ENCODE results near the gene EGF.
"Not testable (repeated sequence)": the region's sequence is repeated elsewhere in the genome, so short reads cannot be mapped to it uniquely, and the experiment has no call there.

The EGF gene

DNA sequence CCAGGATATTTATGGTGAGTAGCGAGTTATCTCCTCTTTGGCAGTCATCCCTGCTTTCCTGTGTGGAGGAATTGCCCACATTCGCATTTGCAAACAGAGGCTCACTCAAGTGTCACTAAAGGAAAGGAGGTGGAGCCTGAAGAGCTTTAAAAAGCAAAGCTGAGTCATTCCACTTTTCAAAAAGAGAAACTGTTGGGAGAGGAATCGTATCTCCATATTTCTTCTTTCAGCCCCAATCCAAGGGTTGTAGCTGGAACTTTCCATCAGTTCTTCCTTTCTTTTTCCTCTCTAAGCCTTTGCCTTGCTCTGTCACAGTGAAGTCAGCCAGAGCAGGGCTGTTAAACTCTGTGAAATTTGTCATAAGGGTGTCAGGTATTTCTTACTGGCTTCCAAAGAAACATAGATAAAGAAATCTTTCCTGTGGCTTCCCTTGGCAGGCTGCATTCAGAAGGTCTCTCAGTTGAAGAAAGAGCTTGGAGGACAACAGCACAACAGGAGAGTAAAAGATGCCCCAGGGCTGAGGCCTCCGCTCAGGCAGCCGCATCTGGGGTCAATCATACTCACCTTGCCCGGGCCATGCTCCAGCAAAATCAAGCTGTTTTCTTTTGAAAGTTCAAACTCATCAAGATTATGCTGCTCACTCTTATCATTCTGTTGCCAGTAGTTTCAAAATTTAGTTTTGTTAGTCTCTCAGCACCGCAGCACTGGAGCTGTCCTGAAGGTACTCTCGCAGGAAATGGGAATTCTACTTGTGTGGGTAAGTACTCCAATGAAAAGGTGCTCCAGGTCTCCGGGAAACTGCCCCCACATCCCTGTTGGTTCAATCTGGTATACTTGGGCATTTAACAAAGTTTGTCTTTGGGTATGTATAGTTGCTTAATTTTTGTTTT, at the start of gene EGF:
TSS of gene EGF (plus strand) at position 178 of the 890 bp plus-strand sequence. CDS start at position 631, 453 bp downstream.
- DNase-seq (ENCODE audit: low read depth in 2 of 2): peak in 1 of 2 experiments; percentile 10

DNA sequence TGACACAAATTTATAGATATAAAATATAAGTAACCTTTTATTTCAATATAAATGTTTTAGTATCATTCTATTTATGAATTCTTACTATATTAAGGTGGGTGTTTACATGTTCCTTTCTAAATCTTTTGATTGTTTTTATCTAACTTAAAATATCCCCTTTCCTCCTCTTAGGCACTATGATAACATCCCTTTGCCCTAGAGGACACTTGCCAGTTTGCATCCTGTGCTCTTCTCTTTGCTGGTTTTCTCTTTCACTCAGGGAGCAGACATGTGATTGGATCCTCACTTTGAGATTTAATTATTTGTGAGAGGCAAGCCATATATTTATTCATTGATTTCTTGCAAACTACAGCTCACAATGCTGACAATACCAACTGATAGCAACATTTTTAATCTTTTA, 48.5 kb upstream of the EGF start:
- DNase-seq (ENCODE audit: low read depth in 2 of 2): no peak

DNA sequence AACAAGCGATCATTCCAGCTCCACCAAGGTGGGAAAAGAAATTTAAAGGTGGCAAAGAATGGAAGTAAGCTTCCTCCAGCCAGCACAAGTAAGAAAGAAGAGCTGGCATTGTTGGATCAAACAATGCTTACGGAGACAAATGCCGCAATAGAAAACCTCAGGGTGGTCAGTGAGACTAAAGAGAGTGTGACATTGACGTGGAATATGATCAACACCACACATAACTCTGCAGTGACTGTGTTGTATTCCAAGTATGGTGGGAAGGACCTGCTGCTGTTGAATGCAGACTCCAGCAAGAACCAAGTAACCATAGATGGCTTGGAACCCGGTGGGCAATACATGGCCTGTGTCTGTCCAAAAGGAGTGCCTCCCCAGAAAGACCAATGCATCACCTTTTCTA, 42.6 kb upstream of the EGF start:
- DNase-seq (ENCODE audit: low read depth in 2 of 2): no peak

DNA sequence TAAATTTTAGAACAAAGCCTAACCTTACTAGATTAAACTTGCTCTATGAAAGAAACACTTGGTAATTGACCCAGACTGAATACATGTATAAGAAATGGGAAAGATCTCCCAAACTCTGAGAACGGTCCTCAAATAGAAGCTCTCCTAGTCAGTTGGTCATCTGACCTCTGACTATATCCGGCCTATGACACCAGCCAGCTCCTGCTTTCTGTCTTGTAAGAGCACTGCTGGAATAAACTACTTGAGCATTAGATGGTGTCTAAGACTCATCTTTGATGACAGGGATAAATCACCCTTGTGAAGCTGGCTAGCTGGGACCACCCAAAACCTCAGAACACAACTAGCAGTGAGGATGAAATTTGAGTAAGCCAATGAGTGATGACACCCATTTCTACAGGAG, 40.6 kb upstream of the EGF start:
- DNase-seq (ENCODE audit: low read depth in 2 of 2): no peak

DNA sequence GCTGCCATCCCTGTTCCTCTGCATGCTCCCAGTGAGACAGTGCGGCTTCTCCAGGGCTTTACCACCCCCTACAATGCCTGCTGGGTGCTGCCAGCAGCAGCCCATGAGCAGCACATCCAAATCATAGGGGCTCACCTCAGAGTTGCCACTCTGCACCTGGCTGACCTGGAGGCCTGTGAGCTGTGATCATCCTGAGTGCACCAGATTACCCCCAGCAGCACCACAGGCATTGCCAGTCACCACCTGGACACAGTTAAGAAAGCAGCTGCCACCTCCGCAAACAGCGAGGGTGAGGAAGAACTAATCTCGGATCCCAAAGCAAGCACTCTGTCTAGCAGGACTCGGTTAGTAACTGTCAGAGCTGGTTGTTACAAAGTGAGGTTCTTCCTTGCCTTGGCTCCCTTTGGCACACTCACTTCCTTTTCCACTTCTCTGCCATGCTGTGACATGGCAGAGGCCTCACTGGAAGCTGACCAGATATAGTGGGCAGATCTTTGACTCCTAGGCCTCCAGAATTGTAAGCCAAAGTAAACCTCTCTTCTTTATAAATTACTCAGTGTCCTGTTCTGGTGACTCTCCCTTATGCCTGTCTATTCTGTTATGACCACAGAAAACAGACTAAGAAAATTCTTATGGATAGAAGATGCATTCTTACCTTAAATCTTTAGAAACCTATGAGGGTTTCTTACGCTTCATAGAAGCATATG, 39.6 kb upstream of the EGF start:
- DNase-seq (ENCODE audit: low read depth in 2 of 2): no peak

DNA sequence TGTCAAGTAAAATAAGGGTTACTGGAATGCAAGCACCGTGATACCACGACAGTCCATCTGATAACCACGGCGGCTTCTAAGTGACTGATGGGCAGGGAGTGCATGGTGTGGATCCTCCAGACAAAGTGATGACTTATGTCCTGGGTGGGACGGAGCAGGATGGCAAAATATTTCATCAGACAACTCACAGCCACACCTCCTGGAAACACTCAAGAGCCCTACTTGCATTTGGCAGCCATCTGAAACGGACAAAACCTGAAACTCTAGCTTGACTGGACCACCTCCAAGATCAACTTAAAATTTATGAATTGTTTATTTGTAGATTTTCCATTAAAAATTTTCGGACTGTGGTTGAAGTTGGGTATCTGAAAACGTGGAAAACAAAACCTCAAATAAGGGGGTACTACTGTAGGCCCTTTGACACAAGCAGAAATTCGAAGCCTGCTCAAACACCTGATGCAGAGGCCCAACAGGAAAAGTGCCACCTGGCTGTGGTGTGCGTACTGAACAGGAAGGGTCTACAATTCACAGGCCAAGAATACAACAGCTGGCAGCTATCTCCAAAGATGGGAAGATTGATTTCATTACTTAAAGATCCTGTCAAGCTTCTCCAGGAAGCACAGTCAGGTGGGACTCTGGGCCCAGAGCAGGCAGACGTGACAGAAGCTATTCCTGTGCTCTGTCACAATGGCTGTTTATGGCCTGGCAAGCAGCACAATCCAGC, 38.7 kb upstream of the EGF start:
- peak in 1 of 2 experiments; percentile 1 for DNase-seq (ENCODE audit: low read depth in 2 of 2)

DNA sequence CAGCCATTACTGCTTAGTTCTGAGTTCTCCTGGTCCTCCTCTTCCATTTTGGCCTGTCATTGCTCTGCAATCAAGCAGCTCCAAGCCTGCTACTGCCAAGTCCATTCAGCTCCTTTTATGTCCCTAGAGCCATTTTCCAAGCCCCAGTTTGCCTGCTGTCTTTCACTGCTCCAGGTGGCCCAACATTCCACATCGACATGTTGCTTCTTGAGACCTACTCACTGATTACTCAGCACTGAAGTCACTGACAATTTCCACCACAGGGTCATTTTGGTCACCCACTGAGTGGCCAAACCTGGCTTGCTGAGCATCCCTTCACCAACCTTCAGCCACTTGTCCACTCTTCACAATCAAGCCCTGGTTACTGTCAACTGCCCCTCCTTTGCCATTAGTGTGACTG, 37.6 kb upstream of the EGF start:
- DNase-seq (ENCODE audit: low read depth in 2 of 2): no peak

DNA sequence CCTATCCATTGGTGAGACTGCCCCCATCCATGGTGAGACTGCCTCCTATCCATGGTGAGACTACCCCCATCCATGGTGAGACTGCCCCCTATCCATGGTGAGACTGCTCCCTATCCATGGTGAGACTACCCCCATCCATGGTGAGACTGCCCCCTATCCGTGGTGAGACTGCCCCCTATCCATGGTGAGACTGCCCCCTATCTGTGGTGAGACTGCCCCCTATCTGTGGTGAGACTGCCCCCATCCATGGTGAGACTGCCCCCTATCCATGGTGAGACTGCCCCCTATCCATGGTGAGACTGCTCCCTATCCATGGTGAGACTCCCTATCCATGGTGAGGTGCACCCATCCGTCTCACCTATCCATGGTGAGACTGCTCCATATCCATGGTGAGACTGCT, 37.1 kb upstream of the EGF start:
- DNase-seq (ENCODE audit: low read depth in 2 of 2): not testable (repeated sequence)

DNA sequence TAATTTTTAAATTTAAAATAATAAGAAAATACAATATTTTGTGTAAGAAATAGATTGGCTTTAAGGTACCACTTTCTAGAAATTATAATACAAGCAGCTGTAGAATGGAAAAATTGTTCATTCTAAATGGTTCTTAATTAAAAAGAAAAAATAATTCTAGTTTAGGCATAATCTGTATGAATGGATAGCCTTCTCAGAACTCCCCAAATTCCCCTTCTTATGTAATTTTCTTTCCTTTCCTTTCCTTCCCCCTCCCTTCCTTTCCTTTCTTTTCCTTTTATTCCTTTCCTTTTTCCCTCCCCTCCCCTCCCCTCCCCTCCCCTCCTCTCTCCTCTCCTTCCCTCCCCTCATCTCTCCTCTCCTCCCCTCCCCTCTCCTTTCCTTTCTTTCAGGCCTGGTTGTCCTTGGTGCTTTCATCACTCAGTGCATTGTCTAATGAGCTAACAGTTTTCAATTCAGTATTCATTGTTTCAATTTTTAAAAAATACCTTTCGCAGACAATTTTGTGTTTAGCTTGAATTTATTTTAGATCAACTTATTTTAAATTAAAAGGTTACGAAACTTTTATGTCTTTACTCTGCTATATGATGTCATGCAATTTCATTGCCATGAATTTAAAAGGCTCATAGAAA, 35.9 kb upstream of the EGF start:
- DNase-seq (ENCODE audit: low read depth in 2 of 2): no peak

DNA sequence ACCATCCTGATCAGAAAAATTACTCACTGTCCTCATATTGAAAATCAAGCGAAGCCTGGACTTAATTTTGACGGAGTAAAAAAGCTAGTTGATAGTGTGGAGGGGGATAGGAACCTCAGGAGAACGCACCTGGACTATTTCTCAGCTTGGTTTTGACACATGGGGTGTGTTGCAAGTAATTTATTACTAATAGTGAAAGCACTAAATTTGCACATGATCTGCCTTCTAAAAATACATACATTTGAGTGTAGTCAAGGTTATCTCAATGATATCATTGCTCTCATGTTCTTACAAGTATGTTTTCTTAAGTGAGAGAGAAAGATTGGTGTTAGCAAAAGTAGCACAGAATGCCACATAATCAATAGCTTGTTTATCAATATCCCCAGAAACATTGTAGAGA, 35.3 kb upstream of the EGF start:
- no peak for DNase-seq (ENCODE audit: low read depth in 2 of 2)

DNA sequence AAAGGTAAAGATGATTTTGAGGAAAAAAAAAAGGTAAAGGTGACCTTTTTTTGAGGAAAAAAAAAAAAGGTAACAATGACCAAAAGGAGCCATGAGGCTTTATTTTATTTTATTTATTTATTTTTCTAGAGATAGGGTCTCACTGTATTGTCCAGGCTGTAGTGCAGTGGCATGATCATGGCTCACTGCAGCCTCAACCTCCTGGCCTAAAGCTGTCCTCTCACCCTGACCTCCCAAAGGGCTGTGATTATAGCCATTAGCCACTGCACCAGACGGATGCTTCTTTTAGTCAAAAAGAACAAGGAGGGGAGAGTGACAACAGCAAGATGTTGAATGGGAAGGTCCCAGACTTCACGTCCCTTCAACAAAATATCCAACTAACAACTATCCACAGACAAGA, 34.3 kb upstream of the EGF start:
- no peak for DNase-seq (ENCODE audit: low read depth in 2 of 2)

DNA sequence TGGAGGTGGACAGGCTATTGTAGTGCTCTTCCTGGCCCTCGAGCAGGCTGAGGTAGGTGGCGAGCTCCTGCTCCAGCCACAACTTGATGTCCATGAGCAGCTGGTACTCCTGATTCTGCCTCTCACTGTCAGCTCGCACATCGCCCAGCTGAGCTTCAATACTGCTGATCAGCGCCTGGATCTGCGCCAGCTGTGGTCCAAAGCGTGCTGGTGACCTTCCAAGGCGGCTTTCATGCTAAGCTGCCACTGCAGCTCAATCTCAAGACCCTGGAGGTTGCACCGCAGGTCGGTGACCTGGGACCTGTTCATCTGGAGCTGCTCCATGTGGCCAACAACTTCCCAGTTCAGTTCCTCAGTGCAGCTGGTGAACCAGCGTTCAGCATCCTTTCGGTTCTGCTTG, 33.6 kb upstream of the EGF start:
- no peak for DNase-seq (ENCODE audit: low read depth in 2 of 2)

DNA sequence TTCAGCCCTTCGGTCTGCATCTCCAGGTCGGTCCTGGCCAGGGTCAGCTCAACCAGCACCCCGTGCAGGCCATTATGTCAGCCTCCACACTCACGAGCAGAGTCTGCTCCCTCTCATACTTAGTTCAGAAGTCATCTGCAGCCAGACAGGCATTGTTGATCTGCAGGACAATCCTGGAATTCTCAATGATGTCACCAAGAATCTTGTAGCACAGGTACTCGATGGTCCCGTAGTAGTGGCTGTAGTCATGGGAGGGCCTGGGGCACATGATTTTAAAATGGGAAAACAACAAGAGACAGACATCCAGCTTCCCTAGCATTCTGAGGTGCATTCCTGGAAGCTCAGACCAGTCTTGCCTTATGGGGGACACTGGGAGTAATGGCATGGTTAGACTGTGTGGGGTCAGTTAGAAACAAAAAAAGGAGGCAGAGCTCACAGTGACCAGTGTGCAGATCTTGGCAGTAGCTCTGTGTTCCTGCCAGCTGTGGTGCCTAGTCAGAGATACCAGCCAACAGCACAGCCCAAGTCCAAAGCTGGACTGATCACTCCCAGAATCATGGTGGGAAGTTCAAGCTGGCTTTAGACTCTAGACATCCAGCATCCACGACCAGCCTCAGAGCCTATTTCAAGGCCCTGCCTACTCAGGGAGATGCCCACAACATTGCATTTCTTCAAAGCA, 32.9 kb upstream of the EGF start:
- no peak for DNase-seq (ENCODE audit: low read depth in 2 of 2)

DNA sequence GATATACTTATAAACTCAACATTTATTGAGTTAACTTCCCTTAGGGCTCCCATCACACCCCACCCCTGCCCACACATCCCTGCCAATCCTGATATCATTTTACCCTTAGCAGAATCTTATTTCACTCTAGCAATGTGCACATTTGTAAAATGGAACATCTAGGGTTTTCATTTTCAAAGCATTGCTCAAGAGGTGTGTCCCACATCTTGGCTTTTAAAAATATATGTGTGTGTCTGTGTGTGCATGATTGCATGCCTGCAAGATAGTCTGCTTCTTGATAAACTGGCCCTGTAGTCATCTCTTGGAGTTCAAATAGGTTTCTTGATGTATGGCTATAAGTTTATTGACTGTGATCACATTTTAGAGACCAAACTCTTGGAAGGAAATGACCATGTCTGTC, 26.4 kb upstream of the EGF start:
- DNase-seq (ENCODE audit: low read depth in 2 of 2): no peak

DNA sequence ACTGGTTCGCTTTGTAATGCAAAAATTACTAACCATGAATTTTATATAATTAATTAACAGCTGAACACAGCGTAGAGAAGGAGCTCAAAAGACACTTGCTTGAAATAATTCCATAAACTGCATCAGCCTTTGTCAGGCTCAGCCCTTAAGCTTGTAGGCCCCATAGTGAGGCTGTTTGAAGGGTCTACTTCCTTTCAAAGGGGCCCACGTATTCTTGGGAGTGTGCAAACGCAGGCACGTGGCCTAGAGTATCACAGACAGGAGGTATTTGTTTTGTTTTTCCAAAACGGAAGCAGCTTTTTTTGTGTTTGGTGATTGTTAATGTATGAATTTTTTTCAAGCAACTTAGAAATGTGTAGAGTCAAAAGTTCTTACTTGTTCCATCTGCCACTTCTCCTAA, 25.6 kb upstream of the EGF start:
- no peak for DNase-seq (ENCODE audit: low read depth in 2 of 2)

DNA sequence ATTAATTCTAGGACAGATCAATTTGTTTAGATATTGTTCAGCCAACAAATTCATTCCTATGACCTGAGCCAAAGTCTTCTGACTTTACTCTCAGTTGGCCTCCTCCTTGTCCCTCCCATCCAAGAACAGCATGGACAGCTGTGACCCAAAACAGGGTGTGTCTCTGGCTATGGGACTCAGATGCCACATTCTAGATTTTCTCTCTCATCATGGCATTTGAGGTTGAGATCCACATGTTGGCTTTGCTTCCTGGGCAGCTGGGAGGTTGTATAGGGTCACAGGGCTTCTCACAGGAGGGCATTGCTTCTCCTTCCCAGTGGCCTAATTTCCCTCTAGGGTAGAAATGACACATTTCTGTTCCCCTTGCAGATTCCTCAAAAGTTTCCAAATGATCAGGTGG, 22.6 kb upstream of the EGF start:
- no peak for DNase-seq (ENCODE audit: low read depth in 2 of 2)

DNA sequence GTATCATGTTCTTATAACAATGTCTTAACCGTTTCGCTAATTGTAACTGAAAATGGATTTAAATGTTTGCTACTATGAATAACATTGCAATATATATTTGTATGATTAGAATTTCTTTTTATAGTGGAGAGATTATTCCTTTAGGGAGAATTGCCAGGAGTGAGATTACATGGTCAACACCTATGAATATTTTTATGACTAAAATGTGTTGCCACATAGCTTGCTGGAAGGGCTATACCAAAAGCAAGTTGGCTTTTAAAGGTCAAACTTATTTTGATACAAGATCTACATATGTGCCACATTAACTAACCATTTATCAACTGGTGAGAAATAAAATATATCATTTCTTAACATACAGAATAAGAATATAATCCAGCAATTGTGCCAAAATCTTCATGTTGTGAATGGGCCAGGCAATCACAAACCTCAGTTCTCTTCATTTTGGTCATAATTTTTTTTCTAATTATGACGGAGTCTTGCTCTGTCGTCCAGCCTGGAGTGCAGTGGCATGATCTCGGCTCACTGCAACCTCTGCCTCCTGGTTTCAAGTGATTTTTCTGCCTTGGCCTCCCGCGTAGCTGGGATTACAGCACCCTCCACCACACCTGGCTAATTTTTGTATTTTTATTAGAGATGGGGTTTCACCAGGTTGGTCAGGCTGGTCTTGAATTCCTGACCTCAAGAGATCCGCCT, 10.0 kb upstream of the EGF start:
- DNase-seq (ENCODE audit: low read depth in 2 of 2): no peak

DNA sequence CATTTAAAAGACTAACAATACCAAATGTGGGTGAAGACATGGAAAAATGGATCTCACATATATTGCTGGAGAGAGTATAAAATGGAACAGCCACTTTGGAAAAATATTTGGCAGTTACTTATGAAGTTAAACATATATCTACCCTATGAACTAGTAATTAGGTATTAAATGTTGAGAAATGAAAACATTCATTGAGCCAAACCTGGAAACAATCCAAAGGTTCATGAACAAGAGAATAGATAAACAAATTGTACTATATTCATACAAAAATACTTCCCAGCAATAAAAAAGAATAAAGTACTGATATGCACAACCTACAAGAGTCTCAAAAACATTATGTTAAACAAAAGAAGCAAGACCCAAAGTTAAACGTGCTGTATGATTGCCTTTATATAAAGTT, 4.0 kb upstream of the EGF start:
- no peak for DNase-seq (ENCODE audit: low read depth in 2 of 2)

DNA sequence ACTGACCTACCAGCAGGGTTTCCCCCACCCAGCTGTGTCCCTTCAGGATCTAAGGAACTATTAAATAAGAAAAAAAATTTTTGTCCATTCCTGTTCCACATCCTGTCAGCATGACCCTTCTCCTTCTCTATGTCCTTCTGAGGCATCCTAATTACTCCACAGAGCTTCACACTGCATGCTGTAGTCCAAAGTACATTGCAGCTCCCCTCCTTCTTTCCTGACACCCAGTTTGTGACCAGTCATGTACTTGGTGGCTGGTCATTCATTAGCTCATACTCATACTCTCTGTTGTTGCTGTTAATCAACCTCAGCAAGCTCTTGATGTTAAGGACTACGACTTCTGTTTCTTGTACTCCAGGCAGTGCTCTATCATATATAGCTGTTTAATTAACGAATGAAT, 2.4 kb upstream of the EGF start:
- no peak for DNase-seq (ENCODE audit: low read depth in 2 of 2)

DNA sequence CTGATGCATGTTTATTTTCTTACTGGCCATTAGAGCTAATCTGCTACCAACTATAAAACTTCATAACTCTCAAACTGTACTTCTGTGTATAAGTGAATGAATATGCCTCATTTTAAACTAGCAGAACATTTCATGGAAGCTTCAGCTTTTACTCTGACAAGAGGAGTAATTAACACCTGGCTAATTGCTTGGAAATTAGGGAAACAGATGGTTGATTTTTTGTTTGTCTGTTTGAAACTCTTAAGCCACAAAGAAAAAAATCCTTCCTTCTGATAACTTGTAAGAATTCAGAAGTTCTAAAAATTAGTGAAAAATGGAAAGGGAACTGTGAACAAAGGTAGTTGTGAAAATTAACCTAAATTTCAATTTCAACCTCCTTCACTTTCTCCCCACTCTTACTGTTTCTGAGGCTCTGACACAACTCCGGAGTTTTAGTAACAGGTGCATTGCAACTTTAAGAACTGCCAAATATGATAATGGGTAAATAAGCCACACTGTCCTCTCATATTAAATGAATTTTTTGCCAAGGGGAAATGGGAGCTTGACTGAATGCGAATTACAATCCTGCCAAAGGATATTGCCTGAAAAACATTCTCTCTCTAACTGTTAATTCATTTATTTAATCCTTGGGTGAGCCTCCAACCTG, 1.0 kb downstream of the EGF start:
- no peak for DNase-seq (ENCODE audit: low read depth in 2 of 2)
